ENCODE measurements around the gene MAN1B1.

The MAN1B1 gene

DNA sequence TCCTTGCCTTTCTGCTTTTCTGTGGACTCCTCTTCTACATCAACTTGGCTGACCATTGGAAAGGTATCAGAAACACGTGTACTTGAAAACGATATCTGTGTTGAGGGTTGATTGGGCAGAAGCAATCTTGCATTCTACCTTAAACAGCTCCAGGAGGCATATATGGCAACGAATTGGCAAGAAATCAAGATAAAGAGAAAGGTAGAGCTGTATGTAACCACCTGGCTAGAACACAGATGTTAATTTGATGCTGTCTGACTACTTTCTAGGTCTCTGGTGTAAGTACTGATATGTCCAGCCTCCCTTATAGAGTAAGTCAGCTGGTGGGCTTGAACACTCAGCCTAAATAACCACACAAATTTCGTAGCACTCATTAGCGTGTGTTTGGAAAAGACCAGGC lies 1.3 kb downstream of the MAN1B1 start:
- FAIRE-seq = no peak

DNA sequence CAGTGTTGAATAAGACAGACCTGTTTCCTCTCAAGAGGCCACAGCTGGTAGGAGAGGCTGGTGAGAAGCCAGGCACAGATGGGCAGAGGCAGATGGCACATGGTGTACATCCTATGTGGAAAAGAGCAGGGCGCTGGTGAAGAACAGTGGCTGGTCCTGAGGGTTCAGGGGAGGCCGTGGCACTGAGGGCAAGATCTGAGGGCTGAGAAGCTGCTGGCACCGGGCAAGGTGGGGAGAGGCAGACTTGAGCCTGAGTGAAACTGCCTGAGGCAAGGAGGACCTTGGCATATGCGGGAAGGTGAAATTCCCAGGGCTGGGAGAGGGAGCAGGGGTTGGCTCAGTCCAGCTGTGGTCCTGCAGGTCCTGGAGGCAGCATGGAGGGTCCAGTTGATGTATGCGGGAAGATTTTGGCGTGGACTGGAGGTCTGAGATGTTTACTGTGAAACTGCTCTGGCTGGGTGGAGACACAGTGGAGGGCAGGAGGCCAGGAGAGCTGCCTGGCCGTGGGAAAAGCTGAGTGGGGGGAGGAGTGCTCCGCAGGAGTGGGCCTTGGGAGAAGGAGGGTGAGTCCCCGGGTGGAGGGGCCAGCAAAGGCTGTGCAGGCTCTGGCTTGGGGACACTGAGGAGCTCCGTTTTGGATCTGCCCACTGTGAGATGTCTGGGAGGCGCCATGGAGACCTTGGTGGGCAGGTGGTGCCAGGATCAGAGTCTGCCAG lies 2.6 kb downstream of the MAN1B1 start:
- FAIRE-seq = no peak

DNA sequence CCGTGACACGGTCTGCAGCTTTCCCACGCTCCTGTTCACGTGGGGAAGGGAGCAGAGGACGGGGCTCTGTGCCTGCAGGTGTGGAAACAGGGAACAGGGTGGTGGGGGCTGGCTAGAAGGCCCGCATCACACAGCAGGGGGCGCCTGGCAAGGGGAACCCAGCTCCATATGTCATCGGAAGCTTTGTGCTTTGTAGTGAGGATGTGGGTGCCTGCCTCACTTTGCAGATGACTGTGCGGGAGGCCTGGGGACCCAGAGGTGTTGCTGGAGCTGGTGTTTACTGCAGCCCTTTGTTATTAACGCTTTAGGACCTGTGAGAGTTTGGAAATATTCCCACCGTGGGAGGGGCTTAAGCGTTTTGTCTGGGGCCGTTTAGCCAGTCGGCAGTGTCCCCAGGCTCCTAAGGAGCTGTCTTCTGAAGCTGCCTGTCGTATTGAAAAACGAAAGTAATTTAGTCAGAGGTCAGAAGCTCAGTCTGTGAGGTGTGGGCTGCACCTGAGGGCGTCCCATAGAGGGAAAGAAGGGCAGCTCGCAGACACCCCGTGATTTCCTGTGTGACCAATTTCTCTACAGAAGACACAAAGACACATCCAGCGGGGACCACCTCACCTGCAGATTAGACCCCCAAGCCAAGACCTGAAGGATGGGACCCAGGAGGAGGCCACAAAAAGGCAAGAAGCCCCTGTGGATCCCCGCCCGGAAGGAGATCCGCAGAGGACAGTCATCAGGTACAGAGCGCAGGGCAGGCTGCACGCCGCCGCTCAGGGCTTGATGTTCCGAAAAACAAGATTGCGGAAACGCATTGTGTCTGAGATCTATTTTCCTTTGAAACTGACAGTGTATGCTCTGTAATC lies 9.1 kb downstream of the MAN1B1 start:
- FAIRE-seq = no peak

DNA sequence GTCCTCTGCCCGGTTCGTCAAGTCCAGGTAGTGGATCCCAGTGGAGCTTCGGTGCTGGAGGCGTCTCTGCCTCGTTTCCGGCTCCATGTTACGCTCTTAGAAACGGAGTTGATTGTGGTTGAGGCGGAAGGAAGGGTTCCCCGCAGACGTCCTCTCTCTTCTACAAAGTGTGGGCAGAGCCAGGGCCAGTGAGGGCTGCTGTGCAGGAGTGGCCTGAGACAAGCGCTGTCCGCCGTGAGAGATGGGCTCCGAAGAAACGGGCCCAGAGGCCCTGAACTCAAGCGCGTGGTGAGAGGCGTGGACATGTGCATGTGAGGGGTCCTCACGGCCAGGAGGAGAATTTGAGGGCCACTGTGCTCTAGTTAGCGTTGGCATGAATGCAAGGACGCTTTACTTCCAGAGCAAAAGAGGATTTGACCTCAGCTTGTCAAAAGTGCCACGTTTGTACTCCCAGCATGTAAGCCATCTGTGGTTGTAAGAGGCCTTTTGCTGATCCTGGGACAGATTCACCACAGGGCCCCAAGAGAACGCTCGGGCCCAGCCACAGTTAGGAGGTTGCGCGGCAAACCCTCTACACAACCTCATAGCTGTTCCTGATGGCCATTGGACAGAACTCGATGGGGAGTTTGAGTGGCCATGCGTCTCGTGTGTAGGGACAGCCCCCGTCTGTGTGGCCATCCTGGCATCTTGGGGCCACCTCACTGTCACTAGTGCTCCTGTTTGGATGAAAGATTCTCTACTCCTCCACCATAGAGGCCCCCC lies 10.2 kb downstream of the MAN1B1 start:
- FAIRE-seq = no peak

DNA sequence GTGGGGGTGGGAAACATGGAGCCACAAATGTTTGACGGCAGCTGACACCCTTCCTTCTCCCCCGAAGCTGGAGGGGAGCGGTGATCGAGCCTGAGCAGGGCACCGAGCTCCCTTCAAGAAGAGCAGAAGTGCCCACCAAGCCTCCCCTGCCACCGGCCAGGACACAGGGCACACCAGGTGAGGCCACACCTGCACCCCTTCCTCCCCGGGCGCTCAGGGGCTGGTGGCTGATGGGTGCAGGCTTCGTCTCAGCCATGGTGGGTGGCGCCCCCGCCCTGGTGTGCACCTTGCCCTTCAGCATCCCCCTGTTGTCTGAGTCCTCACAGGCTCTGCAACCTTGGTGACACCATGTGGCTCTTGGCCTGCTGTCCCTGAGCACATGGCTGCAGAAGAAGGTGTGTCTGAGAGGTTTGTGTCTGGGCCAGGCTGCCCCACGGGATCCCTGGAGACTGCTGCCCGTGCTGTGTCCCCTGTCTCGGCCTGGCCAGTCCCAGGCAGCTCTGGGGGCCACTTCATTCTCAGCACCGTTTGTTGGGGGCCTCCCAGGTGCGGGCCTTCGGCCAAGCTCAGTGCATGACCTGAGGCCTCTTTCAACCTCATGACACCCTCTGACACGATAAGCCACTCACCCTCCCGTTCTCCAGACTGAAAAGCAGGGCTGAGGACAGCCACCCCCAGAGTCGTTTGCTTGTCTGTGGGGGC lies 11.1 kb downstream of the MAN1B1 start:
- FAIRE-seq = no peak

DNA sequence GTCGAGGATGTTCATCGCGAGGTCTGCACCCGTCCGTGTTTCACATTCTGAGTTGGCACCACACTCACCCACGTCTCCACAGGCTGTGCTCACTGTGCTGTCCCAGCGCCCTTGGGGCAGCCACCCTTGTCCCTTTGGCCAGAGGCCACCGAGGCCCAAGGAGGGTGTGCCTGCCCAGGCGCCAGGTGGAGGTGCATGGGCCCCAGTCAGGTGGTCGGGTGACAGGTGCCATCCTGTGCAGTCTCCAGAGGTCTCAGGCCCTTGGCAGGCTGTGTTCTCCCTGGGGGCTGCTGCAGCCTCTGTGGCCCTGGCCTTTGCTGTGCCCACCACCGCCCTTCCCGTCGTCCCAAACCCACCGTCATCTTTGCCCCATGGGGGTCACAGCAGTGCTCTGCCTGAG lies 12.4 kb downstream of the MAN1B1 start:
- no peak for FAIRE-seq

DNA sequence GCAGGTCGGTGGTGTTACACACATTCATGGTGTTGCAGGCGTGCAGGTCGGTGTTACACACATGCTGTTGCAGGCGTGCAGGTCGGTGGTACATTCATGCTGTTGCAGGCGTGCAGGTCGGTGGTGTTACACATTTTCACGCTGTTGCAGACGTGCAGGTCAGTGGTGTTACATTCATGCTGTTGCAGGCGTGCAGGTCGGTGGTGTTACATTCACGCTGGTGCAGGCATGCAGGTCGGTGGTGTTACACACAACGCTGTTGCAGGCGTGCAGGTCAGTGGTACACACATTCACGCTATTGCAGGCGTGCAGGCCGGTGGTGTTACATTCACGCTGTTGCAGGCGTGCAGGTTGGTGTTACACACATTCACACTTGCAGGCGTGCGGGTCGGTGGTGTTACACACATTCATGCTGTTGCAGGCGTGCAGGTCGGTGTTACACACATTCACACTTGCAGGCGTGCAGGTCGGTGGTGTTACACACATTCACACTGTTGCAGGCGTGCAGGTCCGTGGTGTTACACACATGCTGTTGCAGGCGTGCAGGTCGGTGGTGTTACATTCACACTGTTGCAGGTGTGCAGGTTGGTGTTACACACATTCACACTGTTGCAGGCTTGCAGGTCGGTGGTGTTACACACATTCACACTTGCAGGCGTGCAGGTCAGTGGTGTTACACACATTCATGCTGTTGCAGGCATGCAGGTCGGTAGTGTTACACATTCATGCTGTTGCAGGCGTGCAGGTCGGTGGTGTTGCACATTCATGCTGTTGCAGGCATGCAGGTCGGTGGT lies 16.6 kb downstream of the MAN1B1 start:
- FAIRE-seq = no peak

DNA sequence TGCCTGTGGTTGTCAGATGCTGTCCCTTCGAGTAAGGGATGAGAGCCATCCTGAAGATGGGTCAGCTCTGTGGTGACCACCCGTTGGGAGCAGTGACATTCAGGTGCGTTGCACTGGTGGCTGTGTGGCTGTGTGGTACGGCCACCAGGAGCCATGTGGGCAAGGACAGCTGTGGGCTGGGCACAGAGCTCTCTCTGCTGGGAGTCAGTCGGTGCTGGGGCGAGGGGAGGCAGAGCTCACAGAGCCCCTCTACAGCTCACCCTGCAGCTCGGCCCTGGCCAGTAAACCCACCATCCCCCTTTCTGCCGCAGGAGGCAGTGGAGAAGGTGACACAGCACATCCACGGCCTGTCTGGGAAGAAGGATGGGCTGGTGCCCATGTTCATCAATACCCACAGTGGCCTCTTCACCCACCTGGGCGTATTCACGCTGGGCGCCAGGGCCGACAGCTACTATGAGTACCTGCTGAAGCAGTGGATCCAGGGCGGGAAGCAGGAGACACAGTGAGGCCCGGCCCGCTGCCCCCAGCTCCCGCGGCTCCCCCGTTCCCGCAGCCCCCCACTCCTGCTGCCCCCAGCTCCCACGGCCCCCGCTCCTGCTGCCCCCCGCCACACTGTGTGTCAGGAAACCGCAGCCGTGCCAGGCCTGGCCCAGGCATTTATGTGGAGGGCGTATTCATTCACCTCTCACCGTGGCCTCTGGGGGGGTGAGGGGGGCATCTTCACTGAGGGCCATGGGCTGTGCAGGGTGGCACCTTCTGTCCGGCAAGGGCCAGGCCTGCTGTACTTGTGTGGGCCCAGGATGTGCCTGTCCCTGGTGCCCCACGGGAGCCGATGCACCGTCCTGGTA lies 19.3 kb downstream of the MAN1B1 start:
- FAIRE-seq = no peak

DNA sequence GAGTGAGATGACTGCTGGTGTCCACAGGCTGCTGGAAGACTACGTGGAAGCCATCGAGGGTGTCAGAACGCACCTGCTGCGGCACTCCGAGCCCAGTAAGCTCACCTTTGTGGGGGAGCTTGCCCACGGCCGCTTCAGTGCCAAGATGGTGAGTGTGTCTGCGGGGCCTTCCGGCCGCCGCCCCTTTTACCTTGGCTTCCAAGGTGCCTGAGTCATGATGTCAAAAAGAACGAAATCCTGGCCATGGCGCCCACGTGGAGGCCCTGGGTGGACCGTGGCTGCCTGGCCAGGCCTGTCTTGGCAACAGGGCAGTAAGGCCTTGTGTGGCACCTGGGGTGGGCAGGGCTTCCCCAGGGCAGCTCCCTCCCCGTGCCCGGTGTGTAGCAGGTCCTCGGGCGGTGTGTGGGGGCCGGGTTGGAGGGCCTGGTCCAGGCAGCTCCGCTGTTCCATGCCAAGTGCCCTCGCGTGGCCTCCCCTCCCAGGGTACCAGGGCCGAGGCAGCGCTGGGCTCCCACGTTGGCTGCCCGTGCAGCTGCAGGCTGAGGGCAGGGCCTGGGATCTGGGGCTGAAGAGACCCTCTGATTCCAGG lies 20.0 kb downstream of the MAN1B1 start:
- no peak for FAIRE-seq

DNA sequence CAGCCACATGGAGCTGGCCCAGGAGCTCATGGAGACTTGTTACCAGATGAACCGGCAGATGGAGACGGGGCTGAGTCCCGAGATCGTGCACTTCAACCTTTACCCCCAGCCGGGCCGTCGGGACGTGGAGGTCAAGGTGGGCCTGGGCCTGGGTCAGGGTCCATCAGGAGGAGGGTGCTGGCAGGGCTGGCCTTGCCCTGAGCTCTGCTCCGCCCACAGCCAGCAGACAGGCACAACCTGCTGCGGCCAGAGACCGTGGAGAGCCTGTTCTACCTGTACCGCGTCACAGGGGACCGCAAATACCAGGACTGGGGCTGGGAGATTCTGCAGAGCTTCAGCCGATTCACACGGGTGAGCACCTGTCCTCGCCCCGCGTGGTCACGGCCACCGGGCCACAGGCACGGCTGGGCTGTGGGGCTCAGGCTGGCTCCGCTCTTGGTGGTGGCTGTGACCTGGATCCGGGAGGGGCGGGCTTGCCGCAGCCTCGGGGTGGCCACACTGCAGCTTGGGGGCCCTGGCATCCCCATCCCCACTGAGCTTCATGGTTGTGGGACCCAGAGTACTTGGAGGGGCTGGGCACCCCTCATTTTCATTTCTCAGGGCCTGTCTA lies 20.6 kb downstream of the MAN1B1 start:
- FAIRE-seq = no peak

DNA sequence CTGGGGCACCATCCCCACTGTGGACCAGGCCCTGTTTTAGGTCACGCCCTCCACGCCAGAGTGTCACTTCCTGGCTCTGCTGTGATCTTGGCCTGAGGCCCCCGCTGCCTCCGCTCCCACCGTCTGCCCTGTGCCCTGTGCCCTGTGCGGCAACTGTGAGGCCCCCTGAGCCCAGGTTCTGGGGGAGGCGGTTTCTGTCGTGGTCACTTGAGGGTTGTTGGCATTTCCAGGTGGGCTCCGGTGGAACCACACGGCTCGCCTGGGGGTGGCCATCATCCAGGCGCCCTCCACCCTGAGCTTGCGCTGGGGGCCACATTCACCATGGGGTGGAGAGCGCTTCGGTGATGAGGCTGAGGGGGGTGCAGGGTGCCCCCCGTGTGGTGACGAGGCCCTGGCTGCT lies 21.2 kb downstream of the MAN1B1 start:
- FAIRE-seq = no peak

DNA sequence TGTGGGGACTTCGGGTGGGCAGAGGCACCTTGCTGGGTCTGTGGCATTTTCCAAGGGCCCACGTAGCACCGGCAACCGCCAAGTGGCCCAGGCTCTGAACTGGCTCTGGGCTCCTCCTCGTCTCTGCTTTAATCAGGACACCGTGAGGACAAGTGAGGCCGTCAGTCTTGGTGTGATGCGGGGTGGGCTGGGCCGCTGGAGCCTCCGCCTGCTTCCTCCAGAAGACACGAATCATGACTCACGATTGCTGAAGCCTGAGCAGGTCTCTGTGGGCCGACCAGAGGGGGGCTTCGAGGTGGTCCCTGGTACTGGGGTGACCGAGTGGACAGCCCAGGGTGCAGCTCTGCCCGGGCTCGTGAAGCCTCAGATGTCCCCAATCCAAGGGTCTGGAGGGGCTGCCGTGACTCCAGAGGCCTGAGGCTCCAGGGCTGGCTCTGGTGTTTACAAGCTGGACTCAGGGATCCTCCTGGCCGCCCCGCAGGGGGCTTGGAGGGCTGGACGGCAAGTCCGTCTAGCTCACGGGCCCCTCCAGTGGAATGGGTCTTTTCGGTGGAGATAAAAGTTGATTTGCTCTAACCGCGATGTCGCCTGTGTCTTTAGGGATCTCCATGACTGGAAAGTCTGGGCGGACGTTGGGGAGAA lies 21.9 kb downstream of the MAN1B1 start:
- FAIRE-seq = no peak

DNA sequence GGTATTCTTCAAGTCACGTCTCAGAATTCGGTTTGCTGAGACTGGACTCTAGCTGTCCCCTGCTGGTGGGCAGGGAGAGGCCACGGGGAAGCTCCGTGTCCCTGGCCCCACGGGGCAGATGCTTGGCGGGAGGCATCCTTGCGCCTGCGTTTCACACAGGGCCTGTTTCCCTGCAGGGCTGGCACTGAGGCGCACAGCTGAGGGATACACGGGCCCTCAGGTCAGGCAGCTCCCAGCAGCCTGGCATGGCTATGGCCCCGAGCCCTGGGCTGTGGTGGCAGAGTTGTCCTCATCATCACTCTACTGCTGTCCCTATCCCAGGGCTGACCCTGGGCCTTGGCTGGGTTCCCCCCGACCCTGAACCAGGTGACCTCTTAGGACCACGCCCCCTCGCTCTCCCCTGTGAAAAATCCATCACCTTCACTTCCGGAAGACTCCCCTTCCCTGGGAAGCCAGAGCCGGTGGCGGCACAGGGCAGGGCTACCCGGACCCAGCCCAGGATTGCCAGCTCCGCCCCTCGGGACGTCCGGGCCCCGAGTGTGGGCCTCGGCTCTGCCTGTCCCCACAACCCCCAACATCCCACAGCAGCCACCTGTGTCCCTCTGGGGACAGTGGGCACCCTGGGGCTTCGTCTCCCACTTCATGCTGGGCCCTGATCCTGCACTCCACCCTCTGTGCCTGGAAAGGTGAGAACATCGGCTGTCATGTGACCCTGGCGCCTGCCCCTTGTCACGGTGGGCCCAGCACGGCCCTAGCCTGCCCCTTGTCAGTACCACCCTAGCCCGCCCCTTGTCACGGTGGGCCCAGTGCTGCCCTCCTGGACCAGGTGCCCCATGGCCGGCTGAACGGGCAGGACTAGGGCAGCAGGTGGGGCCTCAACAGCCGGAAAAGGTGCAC lies 22.7 kb downstream of the MAN1B1 start:
- FAIRE-seq = no peak

DNA sequence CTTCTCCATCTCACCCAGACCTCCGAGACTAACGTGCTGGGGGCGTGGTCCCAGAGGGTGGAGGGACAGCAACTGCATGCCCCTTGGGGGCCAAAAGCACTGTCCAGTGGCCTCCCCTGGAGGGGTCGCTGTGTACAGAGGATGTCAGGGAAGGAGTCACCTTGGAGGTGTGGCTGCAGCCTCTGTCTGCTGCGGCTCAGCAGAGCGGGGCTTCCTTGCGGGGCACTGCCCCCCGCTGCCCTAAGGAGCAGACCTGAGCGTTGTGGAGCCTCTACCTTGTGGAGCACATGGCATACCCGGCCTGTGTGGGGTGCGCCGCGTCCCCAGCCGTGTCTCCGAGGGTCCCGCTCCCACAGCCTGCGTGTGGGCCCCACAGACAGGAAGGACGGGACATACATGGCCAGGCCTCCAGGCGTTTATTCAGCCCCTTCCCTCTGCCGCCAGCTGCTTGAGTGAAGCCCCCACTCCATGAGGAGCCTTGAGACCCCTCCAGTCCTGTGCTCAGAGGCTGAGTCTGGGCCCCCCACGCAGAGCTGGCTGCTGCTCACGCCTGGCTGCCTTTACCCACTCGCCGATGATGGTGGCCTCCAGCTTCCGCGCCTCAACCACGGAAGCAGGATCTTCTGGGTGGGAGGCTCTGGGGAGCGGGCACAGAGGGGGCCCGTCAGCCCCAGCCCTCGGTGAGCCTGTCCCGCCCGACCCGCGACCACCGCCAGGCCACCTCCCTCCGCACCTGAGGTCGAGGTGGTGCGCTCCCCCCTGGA lies 23.5 kb downstream of the MAN1B1 start:
- no peak for FAIRE-seq

DNA sequence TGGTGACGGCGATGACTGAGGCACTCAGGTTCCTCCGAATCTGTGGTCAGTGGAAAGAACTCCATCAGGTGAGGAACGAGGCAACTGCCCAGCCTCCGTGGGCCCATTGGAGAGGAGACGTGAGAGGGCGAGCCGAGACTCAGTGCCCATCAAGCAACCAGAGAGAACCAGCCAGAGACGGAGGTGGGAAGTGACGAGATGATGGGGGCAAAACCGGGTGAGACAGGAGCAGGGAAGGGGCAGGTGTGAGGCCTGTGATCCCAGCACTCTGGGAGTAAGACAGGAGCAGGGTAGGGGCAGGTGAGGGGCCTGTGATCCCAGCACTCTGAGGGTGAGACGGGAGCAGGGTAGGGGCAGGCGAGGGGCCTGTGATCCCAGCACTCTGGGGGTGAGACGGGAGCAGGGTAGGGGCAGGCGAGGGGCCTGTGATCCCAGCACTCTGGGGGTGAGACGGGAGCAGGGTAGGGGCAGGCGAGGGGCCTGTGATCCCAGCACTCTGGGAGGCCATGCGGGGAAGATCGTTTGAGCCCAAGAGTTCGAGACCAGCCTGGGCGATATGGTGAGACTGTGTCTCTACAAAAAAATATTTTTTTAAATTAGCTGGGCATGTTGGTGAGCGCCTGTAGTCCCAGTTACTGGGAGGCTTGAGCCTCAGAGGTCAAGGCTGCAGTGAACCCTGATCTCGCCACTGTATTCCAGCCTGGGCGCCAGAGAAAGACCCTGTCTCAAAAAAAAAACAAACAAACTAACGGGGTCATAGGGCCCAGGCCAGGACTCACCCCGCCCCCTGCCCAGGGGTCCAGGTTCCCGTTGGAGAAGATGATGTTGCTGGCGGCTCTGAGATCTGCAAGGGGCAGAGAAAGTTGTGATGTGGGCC lies 24.4 kb downstream of the MAN1B1 start:
- no peak for FAIRE-seq

DNA sequence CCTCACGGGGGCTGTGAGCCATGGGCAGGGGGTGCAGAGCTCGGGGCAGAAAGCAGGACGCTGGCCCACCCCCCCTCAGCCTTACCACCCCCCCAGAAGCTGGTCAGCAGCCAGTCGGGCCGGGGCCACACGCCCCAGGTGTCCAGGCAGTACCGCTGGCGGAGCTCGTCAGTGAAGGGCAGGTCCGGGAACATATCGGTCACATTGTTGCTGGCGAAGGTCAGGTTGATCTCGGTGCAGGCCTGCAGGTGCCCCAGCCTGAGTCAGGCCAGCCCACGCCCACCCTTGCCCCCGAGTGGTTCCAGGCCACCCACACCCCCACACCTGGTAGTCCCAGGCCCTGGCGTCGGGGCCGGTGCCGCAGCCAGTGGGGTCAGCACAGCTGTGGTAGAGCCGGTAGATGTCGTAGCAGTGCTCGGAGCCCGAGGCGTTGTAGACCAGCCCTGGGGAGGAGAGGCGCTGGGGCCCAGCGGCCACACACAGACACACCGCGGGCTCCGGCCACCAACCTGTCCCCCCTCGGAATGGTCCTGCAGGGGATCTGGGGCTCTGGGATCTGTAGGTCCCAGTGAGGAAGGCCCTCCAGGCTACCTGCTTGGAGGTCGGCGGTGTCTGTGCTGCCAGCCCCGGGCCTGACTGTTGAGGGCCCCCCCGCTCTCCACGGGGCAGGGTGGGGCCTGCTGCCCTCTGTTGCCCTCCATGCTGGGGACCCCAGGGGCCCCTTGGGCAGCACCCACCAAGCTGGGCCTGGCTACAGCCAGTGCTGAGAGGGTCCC lies 25.2 kb downstream of the MAN1B1 start:
- FAIRE-seq = no peak
